ENCODE results near the gene SEL1L2. TPM values are rescaled to one million over a fixed set of nuclear protein-coding genes. Genes with fewer than 3 reads are reported as not detected.

Gene SEL1L2
- polyA plus RNA-seq, 5 donors = not detected

DNA sequence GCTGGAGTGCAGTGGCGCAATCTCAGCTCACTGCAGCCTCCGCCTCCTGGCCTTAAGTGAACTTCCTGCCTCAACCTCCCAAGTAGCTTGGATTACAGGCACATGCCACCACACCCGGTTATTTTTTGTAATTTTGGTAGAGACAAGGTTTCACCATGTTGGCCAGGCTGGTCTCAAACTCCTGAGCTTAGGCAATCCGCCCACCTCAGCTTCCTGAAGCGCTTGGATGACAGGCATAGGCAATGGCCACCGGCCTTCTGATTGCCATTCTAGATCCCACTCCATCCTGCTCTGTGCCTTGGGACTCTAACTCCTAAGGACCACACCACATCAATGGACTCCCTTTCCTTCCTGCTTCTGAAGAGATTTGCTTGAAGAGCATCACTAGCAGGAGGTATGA is 60.6 kb downstream of the SEL1L2 start:
- DNase-seq = no peak

DNA sequence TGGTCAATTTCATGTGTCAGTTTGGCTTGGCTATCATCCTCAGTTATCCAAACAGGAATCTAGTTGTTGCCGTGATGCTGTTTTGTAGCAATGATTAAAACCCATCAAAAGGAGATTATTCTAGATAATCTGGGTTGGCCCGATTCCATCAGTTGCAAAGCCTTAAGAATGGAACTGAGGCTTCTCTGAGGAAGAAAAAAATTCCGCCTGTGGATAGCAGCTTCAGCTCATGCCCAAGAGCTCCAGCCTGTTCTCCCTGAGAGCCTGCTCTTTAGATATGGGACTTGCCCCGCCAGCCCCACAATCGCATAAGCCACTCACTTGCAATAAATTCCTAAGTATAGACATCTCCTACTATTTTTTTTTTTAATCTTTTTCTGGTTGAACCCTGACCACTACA is 61.5 kb downstream of the SEL1L2 start:
- DNase-seq = no peak

DNA sequence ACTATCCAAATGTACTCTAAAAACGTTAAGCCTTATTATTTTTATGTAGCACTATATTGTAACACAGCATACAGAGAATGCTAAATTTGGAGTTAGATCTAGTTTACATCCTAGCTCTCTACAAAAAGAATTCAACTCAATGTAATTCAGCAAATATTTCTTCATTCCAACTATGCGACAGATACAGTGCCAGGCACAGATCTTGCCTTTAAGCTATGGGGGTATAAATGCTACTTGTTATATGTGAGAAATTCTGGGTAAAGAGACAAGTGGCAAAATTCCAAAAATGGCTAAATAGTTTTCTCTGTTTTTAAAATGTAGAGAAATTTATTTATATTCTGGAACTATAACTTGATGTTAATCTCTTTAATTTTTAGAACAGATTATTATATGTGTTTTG is 63.2 kb downstream of the SEL1L2 start:
- DNase-seq = no peak

DNA sequence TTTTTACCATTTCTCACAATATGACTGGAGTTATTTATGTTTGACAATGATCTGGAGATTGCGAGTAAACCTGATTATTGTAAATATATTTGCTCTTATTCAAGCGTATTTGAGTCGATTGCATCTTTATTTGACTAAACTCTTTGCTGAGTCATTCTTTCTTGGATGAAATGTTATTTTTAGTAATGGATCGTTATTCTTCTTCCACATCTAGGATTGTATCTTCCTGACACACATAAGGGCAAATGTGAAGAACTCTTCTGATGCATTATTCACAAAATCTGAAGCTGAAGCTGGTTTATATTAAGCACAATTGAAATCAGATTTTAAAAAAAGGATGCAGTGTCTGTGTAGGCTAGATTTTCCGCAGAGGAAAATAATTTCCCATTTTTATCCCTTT is 68.2 kb downstream of the SEL1L2 start:
- DNase-seq = no peak

DNA sequence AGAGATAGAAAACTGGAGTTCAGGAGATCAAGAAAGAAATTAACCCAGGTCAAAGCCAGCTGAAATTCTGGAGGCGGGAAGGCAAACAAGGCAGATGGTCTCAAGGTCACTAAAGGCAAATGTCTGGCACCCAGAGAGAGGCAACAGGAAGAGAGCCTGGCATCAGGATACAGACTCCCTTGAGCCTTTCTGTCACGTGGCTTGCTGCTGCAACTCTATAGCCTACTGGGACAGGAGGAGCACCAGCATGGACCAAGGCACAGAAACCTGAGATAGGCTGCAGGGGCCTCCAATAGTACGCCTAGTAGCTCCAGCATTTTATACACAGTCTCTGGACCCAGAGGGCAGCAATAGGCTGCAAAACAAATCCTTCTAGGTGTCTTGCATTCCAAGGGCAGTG is 75.1 kb downstream of the SEL1L2 start:
- no peak for DNase-seq

DNA sequence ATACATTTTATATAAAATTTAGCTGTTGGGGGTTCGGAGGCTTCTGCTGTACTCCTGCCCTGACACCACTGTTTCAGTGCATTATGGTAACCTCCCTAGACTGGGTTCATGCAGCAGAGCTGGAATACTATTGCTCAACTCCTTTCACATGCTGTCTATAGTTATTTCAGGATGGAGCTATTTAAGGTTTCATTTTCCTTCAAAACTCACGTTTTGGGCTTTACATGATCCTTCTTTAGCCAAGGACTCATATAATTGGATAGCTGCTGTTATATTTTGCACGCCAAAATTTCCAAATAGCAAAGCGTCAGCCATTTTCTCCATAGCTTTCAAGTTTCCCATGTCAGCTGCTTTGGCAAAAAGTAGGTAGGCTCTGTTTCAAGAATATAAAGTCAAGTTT is 76.8 kb downstream of the SEL1L2 start:
- DNase-seq = no peak

DNA sequence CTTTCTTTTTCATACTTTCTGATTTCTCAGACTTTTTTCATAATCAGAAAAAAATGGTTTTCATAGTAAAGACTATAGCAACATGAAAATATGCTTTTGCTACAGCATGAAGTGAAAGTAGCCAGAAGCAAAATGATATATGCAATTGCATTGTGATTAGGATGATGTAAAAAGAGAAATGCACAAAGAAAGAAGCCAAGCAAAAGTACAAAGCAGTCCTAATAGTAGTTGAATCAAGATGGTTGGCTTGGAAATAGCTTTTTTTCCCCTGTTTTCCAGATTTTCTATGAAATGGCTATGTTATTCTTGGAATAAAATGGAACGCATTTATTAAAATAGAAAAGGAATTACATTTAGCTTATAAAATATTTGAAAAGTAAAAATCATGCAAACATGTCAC is 77.3 kb downstream of the SEL1L2 start:
- DNase-seq = no peak

DNA sequence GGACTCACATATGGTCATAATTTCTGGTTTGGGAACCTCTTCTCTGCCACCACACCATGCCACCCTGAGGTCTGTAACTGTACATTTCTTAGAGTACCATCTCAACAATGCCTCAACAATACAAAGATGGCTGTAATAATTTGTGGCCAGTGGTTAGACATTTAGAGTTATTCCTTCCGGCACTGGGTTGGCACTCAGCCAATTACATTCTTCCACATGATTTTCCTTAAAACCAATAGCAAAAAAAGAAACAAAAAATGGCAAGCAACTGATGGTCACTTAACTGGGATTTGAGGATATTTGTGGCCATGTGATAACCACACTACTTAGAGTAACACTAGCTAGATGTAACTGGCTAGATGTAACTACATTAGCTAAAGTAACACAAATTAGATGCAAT is 79.9 kb downstream of the SEL1L2 start:
- DNase-seq = no peak

DNA sequence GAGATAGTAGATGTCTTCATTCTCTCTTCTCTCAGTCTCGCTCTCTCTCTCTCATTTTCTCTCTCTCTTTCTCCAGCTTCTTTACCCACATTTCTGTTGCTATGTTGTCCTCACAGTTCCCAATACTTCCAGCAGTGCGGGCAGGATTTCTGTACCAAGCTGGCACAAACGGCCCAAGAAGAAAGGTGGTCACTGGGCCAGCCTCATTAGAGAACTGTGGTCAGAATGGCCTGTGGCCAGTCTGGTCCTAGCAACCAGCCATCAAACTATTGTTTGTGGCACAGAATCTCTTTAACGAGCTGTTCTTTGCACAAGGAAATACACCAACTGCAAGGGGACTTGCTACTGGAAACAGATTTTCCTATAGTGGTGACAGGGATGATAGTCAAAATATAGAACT is 81.3 kb downstream of the SEL1L2 start:
- no peak for DNase-seq

DNA sequence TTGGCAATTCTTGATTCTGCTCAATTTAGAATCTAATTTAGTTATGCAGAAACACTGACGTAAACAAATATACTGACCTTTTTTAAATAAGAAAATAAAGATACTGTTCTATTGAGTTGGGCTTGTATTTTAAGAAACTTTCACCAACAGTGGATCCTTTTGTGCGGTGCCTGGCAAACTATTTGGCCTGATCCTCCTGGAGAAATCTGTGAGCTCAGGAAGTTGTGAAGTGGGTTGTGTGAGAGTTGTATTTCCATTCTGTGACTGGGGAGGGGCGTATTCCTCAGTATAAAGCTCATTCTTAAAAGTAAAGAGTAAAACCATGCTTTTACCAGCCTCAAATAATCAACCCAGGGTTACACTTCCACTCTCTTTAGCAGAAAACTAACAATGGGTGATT is 85.6 kb downstream of the SEL1L2 start:
- DNase-seq = no peak

DNA sequence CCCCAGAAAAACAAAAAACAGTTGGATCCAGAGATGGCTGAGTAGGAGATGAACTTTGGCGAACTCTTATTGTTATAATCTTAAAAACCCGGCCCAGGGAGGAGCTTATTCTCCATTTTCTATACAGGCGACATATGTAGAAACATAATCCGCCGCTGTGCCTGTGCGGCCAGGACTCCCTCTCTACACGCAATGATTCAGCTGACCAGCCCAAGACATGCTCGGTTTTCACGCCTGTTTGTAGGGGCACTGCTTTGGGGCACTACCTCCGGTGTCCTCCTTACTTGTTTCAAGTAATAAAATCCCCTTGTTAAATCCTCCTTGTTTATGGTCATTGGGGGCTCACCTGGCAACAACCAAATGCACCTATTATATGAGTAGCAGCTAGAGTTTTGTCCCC is 89.9 kb downstream of the SEL1L2 start:
- no peak for DNase-seq

DNA sequence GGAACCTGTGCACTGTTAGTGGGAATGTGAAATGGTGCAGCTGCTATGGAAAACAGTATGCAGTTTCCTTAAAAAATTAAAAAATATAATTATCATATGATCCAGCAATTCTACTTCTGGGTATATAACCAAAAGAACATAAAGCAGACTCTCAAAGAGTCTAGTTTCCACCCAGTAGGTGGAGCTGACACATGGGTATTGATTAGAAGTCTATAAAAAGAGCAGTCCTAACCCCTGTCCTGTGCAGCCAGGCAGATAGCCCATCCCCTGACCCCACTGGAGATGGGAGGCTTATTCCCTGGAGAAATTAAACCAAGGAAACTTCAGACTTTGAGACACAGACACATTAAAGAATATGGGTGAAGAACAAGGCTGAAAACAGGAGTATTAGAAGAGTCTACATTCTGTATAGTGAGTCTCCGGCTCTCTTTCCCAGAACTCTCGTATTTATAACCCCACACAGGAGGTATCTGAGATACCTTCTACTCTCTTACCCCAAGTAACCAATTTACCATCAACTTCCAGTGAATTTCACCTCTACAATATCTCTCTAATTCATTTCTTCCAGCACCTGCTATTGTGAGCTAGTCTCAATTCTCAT is 92.3 kb downstream of the SEL1L2 start:
- DNase-seq = no peak

DNA sequence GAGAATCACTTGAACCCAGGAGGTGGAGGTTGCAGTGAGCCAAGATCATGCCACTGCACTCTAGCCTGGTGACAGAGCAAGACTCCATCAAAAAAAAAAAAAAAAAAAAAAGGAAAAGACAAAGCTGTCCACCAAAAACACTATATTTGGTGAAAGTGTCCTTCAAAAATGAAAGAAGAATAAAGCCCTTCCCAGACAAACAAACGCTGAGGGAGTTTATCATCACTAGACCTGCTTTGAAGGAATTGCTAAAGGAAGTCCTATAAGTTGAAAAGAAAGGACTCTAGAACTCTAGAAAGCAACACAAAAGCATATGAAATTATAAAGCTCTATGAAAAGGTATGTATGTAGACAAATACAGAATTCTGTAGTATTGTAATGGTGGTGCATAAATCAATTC is 98.8 kb downstream of the SEL1L2 start:
- DNase-seq = no peak

DNA sequence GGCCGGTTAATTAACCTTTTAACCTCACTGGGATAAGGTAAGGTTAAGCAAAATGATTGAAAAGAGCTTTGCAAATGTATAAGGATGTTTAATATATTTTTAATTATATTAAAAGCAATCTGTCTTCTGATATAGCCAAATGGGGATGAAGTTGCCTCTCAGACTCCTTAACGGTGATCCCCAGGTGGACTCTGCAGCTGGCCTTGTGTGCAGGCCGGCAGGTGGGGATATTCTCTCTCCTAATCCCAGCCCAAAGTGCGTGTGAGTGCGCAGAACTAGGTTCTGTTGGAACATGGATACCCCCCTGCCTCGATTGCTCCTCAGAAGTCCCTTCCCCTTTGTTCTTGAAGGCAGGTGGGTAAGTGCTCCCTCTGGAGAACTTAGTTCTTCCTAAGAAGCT is 105.6 kb downstream of the SEL1L2 start:
- no peak for DNase-seq

DNA sequence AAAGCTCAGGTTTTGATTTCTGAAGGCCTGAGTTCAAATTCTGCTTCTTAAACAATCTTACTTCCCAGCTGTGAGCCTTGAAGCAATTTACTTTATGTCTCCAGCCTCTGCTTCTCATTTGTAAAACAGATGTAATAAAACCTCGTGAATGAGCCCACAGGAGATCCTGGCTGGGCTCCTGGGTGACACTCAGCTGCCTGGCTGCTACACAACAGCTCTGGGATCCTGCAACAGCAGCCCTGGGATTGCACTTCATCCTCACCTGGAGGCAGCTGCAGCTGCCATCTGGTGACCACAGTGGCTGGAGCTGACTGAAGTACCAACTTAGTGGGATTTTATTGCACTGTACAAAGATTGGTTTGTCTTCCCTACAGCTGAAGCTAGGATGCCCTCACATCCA is 107.0 kb downstream of the SEL1L2 start:
- no peak for DNase-seq

DNA sequence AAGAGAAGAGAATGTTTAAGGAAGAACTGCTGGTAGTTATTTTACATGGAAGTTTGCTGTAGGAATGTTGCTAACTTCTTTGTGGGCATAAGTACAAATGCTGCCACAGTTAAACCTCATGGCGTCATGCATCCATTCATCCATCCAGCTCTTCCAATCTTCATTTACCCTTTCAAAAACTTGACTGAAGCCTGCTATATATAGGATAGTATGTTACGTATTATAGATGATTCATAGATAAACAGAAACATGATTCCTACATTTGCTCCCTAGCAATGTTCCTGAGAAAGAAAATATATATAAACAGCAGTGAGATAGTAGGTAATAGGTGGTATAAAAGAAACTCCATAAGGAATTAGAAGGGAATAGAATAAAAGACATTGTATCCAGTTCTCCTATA is 111.8 kb downstream of the SEL1L2 start:
- DNase-seq = no peak

DNA sequence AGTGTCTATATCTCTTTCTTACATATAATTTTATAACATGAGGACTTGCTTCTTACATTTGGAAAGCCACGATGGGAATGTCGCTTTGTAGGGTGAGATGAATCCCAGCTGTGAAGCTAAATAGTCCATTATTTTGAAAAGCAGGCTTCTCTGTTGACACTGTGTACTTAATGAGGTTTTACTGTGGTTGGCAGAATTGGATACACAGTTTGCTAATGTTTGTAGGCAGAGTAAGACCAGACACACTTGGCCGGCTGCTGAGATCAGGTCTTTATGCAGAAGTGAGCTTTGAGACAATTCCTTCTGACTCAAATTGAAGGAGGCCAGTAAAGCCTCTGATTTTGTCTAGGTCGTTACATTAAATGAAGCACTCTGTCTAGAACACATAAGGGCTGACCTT is 112.6 kb downstream of the SEL1L2 start:
- no peak for DNase-seq

DNA sequence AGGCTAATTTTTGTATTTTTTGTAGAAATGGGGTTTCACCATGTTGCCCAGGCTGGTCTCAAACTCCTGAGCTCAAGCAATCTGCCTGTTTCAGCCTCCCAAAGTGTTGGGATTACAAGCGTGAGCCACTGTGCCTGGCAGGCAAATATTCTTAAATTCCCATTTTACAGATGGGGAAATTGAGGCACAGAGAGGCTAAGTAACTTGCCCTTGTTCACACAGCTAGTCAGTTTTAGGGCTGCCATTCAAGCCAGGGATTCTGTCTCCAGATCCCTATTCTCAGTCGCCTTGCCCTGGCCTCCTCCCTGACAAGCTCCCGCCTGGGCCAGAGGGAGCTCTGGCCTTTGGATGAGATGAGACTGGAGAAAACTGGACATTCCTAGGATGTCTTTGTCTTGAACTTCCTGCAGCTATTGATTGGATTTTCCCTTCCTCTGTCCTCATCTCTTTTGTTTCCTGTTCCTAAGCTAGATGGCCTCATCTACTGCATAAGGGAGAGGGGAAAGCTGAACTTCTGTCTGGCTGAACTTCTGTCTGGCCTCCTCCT is 115.1 kb downstream of the SEL1L2 start:
- DNase-seq = no peak

DNA sequence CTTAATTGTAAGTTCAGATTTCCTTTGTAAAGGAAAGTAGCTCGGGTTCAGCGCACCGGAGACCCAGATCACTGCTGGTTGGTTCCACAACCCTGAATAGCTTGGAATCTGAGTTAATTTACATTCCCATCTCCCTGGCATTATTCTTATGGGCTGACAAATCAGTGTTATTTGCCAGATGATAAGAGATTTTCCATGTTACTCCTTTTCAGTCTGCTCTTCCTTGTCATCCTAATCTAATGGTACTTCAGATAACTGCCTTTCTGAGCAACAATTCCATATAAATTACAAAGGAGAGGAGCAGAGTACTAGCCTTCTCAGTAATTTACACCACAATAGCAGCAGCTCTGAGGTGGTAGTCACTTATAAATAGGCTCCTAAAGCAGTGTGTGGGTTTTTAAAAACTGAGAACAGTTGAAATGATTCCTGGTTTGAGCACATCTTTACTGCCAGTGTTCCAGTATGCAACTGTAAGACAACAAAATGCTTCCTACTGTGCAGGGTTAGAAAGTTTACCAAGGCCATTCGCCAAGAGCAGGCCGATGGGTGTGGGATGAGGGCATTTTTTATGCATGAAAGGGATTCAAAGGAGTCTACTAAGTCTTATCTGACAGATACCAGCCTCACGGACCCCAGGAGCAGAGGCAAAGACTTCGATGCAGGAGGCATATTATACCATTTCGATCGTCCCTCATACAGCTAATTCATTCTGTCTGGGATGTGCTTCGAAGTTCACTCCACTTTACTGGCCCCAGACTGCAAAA is 115.8 kb downstream of the SEL1L2 start:
- no peak for DNase-seq

DNA sequence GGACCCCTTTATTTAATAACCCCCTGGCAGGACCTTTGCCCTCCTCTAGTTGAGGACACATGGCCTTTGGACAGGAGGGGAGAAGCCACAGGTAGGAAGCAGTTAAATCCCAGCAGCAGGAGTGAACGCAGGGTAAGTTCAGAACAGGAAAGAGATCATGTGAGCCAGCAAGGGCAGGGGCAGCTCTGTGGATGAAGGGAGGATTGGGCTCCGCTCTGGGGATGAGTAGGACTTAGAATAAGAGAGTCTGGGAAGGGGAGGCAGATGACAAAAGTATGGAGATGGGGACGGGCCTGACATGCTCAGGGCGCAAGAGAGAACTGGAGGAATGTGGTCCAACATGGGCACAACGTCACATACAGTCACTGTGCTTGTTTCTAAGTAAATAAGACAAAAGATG is 116.6 kb downstream of the SEL1L2 start:
- no peak for DNase-seq

DNA sequence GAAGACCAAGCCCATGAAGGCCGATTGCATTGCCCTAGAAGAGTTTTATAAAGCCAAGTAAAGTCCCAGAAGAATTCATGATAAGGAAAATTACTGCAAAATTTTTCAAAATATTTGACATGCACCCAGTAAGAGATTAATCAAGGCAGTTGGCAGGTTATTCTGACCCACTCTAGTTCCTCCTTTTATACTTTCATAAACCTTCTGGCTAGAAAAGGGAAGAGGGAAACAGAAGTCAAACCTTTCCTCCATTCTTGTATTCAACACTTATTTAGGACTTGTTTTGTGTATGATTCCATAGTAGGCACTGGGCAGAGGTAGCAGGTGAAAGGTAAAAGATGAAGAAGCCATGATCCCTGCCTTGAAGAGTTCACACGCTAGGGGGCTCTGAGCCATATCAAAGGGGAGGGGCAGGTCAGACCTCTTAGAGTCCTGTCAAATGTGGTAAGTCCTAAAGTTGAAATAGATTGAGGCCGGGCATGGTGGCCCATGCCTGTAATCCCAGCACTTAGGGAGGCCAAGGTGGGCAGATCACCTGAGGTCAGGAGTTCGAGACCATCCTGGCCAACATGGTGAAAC is 120.2 kb downstream of the SEL1L2 start:
- no peak for DNase-seq

DNA sequence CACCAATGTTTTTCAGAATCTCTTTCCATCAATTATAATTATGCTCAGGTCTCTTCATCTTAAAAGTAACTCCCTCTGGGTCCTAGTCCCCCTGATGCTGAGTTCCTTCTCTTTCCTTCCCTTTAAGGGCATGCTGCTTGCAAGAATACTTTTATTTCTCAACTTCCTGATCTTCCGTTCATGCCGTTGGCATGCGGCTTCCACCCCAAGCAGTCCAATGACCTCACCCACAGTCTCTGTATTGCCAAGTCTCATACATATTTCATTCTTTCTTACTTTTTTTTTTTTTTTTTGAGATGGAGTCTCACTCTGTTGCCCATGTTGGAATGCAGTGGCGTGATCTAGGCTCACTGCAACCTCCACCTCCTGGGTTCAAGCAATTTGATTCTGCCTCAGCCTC is 122.1 kb downstream of the SEL1L2 start:
- DNase-seq = no peak

DNA sequence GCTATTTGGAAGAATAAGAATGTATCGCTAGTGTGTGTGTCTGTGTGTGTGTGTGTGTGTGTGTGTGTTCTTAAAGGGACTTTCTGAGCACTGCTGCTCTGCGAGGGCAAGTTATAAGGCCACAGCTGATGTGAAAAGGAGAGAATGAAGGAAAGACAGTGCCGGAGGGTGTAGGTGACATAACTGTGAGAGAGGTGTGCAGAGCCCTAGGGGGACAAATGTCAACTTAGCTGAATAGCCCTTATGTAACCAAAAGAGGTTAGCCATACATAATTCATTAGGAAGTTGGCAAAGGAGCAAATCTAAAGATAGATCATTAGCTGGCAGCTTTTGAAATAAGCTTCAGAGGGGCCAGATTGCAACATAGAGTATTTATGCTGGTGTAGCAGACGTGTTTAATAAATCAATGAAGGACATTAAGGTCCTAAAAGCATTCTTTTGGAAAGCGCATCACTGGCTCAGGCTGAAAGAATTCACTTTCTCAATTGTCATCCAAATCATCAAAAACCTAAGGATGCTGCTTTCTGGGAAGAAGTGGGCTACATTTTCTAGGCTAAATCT is 124.5 kb downstream of the SEL1L2 start:
- peak; percentile 45 for DNase-seq

Measured in right lung (tissue), 5 donors.